ENCODE data around the gene MEGF8. TPM values are rescaled to one million over a fixed set of nuclear protein-coding genes. Genes with fewer than 3 reads are reported as not detected.

Gene MEGF8
- total RNA-seq, 1 donor from 2014 or later = 7.1 TPM

- peaks cover 1% of the 10 kb centered on the region for H3K36me3 ChIP-seq (ENCODE audit: control insufficient read depth, insufficient read depth, low read length)
- no peak for DNase-seq (ENCODE audit: low read depth)
- H3K4me3 ChIP-seq (ENCODE audit: low read depth, low read length) = no peak overlapping the region
- no peak for TF ChIP-seq CTCF (IDR thresholded peaks at IDR 0.05; ENCODE audit: insufficient read depth, low read length, severe bottlenecking)
- no peaks in the 10 kb centered on the region for H3K27me3 ChIP-seq (ENCODE audit: control insufficient read depth, insufficient read depth, low read length)
- peak; percentile 68 for FAIRE-seq
These were observed 35.5 kb downstream of the MEGF8 start for GRCh38 chr19:42360787-42361544.

- Histone ChIP-seq H3K36me3 (ENCODE audit: control insufficient read depth, insufficient read depth, low read length) (peaks cover 1% of the 10 kb centered on the region), H3K27me3 (ENCODE audit: control insufficient read depth, insufficient read depth, low read length) (no peaks in the 10 kb centered on the region), H3K4me3 (ENCODE audit: low read depth, low read length) (no peak overlapping the region)
- DNase-seq (ENCODE audit: low read depth) (no peak), FAIRE-seq (no peak)
- no peak for TF ChIP-seq CTCF (IDR thresholded peaks at IDR 0.05; ENCODE audit: insufficient read depth, low read length, severe bottlenecking)
These were observed 36.1 kb downstream of the MEGF8 start for GRCh38 chr19:42361545-42361910.

- Histone ChIP-seq H3K36me3 (ENCODE audit: control insufficient read depth, insufficient read depth, low read length) (peaks cover 1% of the 10 kb centered on the region), H3K27me3 (ENCODE audit: control insufficient read depth, insufficient read depth, low read length) (no peaks in the 10 kb centered on the region), H3K4me3 (ENCODE audit: low read depth, low read length) (no peak overlapping the region)
- FAIRE-seq = no peak
- no peak for TF ChIP-seq CTCF (IDR thresholded peaks at IDR 0.05; ENCODE audit: insufficient read depth, low read length, severe bottlenecking)
- DNase-seq (ENCODE audit: low read depth) = no peak
These were observed 36.9 kb downstream of the MEGF8 start for GRCh38 chr19:42362342-42362741.

DNA sequence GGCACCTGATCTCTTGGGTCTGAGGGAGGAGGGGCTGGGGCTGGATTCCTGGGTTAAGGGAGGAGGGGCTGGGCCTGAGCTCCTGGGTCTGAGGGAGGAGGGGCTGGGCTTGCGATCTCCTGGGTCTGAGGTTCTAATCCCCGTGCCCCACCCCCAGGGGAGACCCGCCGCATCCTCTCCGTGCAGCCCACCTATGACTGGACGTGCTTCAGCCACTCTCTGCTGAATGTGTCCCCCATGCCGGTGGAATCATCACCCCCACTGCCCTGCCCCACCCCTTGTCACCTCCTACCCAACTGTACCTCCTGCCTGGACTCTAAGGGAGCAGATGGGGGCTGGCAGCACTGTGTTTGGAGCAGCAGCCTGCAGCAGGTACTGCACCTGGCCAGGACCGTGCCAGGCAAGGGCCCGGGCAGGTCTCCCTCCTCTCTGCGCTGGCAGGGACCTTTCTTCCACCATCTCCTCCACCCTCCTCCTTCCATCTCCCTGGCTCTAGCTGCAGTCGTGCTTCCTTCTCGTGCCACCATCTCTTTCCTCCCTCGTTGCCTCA, 37.5 kb downstream of the MEGF8 start:
- FAIRE-seq (no peak), DNase-seq (ENCODE audit: low read depth) (no peak)
- Histone ChIP-seq H3K36me3 (ENCODE audit: control insufficient read depth, insufficient read depth, low read length) (peaks cover 1% of the 10 kb centered on the region), H3K4me3 (ENCODE audit: low read depth, low read length) (no peak overlapping the region), H3K27me3 (ENCODE audit: control insufficient read depth, insufficient read depth, low read length) (no peaks in the 10 kb centered on the region)
- TF ChIP-seq CTCF (IDR thresholded peaks at IDR 0.05; ENCODE audit: insufficient read depth, low read length, severe bottlenecking) = no peak

DNA sequence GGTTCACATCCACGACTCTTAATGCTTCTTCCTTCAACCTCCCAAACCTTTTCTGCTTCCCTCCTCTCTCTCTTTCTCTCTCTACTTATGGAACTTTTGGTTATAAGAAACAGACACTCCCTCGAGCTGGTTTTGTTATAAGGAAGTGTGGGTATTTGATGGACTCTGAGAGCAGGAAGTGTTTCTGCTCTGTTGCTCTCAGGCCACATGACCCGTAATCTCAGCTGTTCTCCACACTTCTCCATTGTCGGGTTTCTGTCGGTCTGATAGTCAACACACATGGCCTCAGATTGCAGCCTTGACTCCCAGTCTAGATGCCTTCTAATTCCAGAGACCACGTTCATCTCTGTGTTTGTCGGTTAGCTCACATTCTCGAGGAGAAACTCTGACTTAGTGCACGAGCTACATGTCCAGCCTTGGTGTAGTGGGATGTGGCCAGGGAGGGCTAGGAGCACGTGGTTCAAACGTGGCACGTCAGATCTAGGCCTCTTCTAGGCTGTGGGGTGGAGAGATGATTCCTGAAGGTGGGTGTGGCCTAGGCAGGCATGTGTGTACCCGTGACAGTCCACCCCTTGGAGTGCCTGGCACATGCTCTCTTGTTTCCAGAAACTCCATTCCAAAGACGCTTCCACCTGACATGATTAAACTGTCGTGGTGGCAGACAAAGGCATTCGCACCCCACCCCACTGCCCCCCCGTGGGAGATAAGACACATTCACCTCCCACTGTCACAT, 38.3 kb downstream of the MEGF8 start:
- peak; percentile 40 for FAIRE-seq
- no peak for DNase-seq (ENCODE audit: low read depth)
- Histone ChIP-seq H3K4me3 (ENCODE audit: low read depth, low read length) (no peak overlapping the region), H3K36me3 (ENCODE audit: control insufficient read depth, insufficient read depth, low read length) (peaks cover 1% of the 10 kb centered on the region), H3K27me3 (ENCODE audit: control insufficient read depth, insufficient read depth, low read length) (no peaks in the 10 kb centered on the region)
- TF ChIP-seq CTCF (IDR thresholded peaks at IDR 0.05; ENCODE audit: insufficient read depth, low read length, severe bottlenecking) = no peak

Measured in bronchial epithelial cell (primary cell).